ENCODE measurements around the gene ALDH1L2.
A peak's percentile ranks its signal among the peaks of the same experiment; 100 is the strongest.

ALDH1L2 gene

DNA sequence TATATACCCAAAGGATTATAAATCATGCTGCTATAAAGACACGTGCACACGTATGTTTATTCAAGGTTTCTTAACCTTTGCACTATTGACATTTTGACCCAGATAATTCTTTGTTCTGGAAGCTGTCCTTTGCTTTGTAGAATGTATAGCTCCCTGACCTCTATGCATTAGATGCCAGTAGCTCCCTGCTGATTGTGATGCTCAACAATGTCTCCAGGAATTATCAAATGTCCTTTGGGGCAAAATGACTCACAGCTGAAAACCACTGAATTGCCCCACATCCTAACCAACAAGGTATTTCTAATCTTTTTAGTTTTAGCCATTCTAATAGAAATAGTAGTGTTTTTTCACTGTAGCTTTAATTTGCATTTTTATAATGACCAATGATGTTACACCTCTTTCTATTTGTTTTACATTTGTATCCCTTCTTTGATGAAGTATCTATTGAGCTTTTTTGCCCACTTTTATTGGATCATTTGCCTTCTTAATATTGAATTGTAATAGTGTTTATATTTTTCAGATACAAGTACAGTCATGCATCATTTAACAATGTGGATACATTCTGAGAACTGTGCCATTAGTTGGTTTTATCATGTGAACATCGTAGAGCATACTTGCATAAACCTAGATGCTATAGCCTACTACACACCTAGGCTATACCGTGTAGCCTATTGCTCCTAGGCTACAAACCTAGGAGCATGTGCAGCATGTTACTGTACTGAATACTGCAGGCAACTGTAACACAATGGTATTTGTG, 108.5 kb downstream of the ALDH1L2 start:
- no peak for DNase-seq

DNA sequence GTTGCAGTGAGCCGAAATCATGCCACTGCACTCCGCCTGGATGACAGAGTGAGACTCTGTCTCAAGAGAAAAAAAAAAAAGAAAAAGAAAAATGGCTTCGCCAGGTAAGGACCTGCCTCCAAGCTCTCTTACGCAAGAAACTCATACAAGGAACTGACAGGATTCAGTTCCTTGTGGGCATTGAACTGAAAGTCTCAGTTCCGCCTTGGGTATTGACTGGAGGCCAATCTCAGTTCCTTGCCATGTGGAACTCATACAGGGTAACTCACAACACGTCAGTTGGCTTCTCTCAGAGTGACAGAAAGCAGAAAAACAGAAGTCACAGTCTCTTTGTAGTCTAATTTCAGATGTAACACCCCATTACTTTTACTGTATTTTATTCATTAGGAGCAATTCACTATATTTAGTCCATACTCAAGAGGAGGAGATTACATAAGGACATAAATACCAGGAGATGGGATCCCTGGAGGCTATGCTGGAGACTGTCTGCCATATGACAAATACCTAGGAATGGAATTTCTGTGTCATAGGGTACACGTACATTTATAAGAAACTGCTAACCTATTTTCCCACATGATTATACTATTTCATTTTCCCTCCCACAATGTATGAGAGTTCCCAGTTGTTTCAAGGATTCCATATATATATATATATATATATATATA, 109.5 kb downstream of the ALDH1L2 start:
- peak; percentile 76 for DNase-seq

DNA sequence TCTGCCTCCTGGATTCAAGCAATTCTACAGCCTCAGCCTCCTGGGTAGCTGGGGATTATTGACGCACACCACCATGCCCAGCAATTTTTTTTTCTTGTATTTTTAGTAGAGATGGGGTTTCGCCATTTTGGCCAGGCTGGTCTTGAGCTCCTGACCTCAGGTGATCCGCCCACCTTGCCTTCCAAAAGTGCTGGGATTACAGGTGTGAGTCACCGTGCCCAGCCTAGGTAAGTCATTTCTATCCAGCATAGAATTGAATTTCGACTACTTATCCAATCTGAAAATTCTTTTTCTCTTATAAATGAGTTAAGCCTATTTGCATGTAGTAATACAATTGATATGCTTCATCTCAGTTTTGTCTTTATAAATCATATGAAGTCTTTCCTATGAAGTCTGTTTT, 111.0 kb downstream of the ALDH1L2 start:
- DNase-seq = no peak

DNA sequence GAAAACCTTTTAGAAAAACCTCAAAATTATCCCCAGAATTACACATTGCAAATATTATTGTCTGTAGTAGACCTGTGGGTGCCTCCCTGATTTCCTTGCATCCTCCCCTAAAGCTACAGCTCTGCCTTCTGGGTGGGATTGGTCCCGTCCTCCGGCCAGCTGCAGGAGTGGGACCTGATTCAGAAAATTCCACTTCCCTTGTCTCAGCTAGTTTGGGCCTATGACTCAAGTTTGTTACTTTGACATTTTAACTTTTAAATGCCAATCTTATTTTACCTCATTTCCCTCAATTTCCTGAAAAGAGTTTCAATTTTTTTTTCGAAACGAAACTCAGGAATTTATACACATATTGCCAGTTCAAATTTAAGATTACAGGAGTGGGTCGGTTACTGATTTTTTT, 113.0 kb downstream of the ALDH1L2 start:
- DNase-seq = no peak
